Keratinocyte (primary cell): ENCODE measurements around the gene CHCHD6. TPM values are rescaled to one million over a fixed set of nuclear protein-coding genes. Genes with fewer than 3 reads are reported as not detected.
"Not testable (repeated sequence)": the region's sequence is repeated elsewhere in the genome, so short reads cannot be mapped to it uniquely, and the experiment has no call there.

Experiments
- DNase-seq: peaks from one replicate; pipeline ENCODE4 v3.0.0-alpha.2; 2011; ENCODE audit warnings: low read depth, missing footprints, low spot score
- FAIRE-seq: peaks from 2 replicates; lab custom pipeline; 2011; peaks lifted over from hg19 to GRCh38; lab: Jason Lieb, UNC
- H2AFZ ChIP-seq: 2 replicates; pipeline ENCODE4 v1.6.0; 2012; ENCODE audit warnings: low read length, control low read depth, inconsistent platforms; ENCODE audit not compliant: control insufficient read depth
- H3K27ac ChIP-seq: 2 replicates; pipeline ENCODE4 v1.5.1; 2011; ENCODE audit warnings: low read length; ENCODE audit not compliant: control insufficient read depth, insufficient read depth
- H3K27me3 ChIP-seq: 3 replicates; pipeline ENCODE4 v1.6.0; 2011; ENCODE audit warnings: low read length; ENCODE audit not compliant: control insufficient read depth, insufficient read depth; ENCODE audit errors: extremely low read depth
- H3K36me3 ChIP-seq, 2 experiments: 2 replicates in 1 of 2; 3 replicates in 1 of 2; pipeline ENCODE4 v1.5.1; 2011; ENCODE audit warnings: low read length in 2 of 2, mild to moderate bottlenecking in 1 of 2; ENCODE audit not compliant: control insufficient read depth in 2 of 2, insufficient read depth in 2 of 2; ENCODE audit errors: extremely low read depth in 1 of 2
- H3K4me1 ChIP-seq: 3 replicates; pipeline ENCODE4 v1.5.1; 2011; ENCODE audit warnings: low read length; ENCODE audit not compliant: control insufficient read depth, insufficient read depth; ENCODE audit errors: extremely low read depth
- H3K4me2 ChIP-seq: 3 replicates; pipeline ENCODE4 v1.6.0; 2011; ENCODE audit warnings: low read depth, low read length; ENCODE audit not compliant: control insufficient read depth, insufficient read depth; ENCODE audit errors: extremely low read depth
- H3K4me3 ChIP-seq, 3 experiments: fragments of 200-600 bp in 1 of 3; sonication (generic) in 1 of 3; 2 replicates in 2 of 3; 3 replicates in 1 of 3; pipeline ENCODE4 v1.5.1; 2011 to 2016; ENCODE audit warnings: low read length in 3 of 3, mild to moderate bottlenecking in 3 of 3, control low read depth in 2 of 3, inconsistent platforms in 1 of 3, low read depth in 1 of 3, mixed read lengths in 1 of 3, mixed run types in 1 of 3, moderate library complexity in 1 of 3; ENCODE audit not compliant: control insufficient read depth in 2 of 3, insufficient read depth in 2 of 3; ENCODE audit errors: extremely low read depth in 1 of 3
- H3K79me2 ChIP-seq: 2 replicates; pipeline ENCODE4 v1.6.0; 2012; ENCODE audit warnings: low read length; ENCODE audit not compliant: control insufficient read depth, insufficient read depth
- H3K9ac ChIP-seq: 3 replicates; pipeline ENCODE4 v1.6.0; 2011; ENCODE audit warnings: low read length; ENCODE audit not compliant: control insufficient read depth, insufficient read depth; ENCODE audit errors: extremely low read depth
- H3K9me1 ChIP-seq: 3 replicates; pipeline ENCODE4 v1.6.0; 2011; ENCODE audit warnings: low read length; ENCODE audit not compliant: control insufficient read depth, insufficient read depth; ENCODE audit errors: extremely low read depth
- H3K9me3 ChIP-seq: 2 replicates; pipeline ENCODE4 v1.5.1; 2012; ENCODE audit warnings: low read depth, low read length; ENCODE audit not compliant: control insufficient read depth
- H4K20me1 ChIP-seq: 3 replicates; pipeline ENCODE4 v1.6.0; 2011; ENCODE audit warnings: low read length; ENCODE audit not compliant: control insufficient read depth, insufficient read depth; ENCODE audit errors: extremely low read depth
- CTCF ChIP-seq, 3 experiments: IDR thresholded peaks in 1 of 3; conservative IDR thresholded peaks in 1 of 3; optimal IDR thresholded peaks in 1 of 3; 2 replicates in 2 of 3; 3 replicates in 1 of 3; pipeline versions ENCODE3 to v1.5.1; 2011; ENCODE audit warnings: low read length in 3 of 3, mild to moderate bottlenecking in 3 of 3, moderate library complexity in 2 of 3, control low read depth in 1 of 3, inconsistent platforms in 1 of 3; ENCODE audit not compliant: insufficient read depth in 2 of 3; ENCODE audit errors: extremely low read depth in 1 of 3
- EZH2 ChIP-seq: IDR thresholded peaks from one replicate; pipeline ENCODE4 v1.6.1; 2012; ENCODE audit warnings: inconsistent platforms, mild to moderate bottlenecking, low read length, moderate library complexity
- dilution Hi-C: fragments of 300-500 bp; cut with MboI; formaldehyde crosslinking; loops from one replicate; pipeline ENCODE4 v1.7.0; 2020; ENCODE audit warnings: low sequenced_read_pairs; ENCODE audit not compliant: extremely low pct_ligation_motif_present
- polyA plus RNA-seq, 5 experiments: library from polyadenylated mRNA; depleted of rRNA in 3 of 5; stranded (reverse) in 3 of 5; stranded (forward) in 1 of 5; unstranded in 1 of 5; fragments of >200 nt; gene quantifications; 1 replicate in 1 of 5; 2 replicates in 3 of 5; 3 replicates in 1 of 5; pipeline versions ENCODE4 v1.2.1 to v1.2.3, GENCODE V29; 2011 to 2012; ENCODE audit warnings: missing spikeins in 2 of 5, low read depth in 1 of 5, low replicate concordance in 1 of 5

The CHCHD6 gene
- polyA plus RNA-seq, 1 donor (not counting 4 experiments of a cell fraction or from before 2014, with no cell fraction given) = 21.7 TPM

GRCh38 chr3:126799099-126799498 lies 95.1 kb downstream of the CHCHD6 start:
- H3K4me3 ChIP-seq = no peak overlapping the region
- H3K4me2 ChIP-seq = no peak overlapping the region
- H3K79me2 ChIP-seq = no peaks in the 10 kb centered on the region
- peaks cover 5% of the 10 kb centered on the region for H3K4me1 ChIP-seq
- no peaks in the 10 kb centered on the region for H4K20me1 ChIP-seq
- H3K9me3 ChIP-seq = no peaks in the 10 kb centered on the region
- no peak for DNase-seq
- no peaks in the 10 kb centered on the region for H3K27me3 ChIP-seq
- no peak overlapping the region for H3K9ac ChIP-seq
- TF ChIP-seq EZH2 (no peak), CTCF (optimal IDR thresholded peaks at IDR 0.05 in 1 of 3, IDR thresholded peaks at IDR 0.05 in 1 of 3, conservative IDR thresholded peaks at IDR 0.05 in 1 of 3; ENCODE audit: extremely low read depth in 1 of 3, insufficient read depth in 2 of 3, low read length in 3 of 3) (no peak)
- peaks cover 3 to 5% of the 10 kb centered on the region in 2 experiments for H3K36me3 ChIP-seq
- peak; percentile 13 for FAIRE-seq
- dilution Hi-C loops = no loop called here
- H3K9me1 ChIP-seq = no peaks in the 10 kb centered on the region
- no peak overlapping the region for H3K27ac ChIP-seq
- H2AFZ ChIP-seq = no peak overlapping the region

GRCh38 chr3:126801312-126801711 lies 97.3 kb downstream of the CHCHD6 start:
- H3K36me3 ChIP-seq, dilution Hi-C loops, H4K20me1 ChIP-seq, H3K9me3 ChIP-seq, H3K27me3 ChIP-seq, H3K9me1 ChIP-seq, FAIRE-seq, DNase-seq, H3K9ac ChIP-seq, H2AFZ ChIP-seq, H3K79me2 ChIP-seq, H3K27ac ChIP-seq, H3K4me1 ChIP-seq, H3K4me3 ChIP-seq, H3K4me2 ChIP-seq: not testable (repeated sequence)

GRCh38 chr3:126807795-126808194 lies 103.8 kb downstream of the CHCHD6 start:
- TF ChIP-seq CTCF (optimal IDR thresholded peaks at IDR 0.05 in 1 of 3, IDR thresholded peaks at IDR 0.05 in 1 of 3, conservative IDR thresholded peaks at IDR 0.05 in 1 of 3; ENCODE audit: extremely low read depth in 1 of 3, insufficient read depth in 2 of 3, low read length in 3 of 3) (no peak), EZH2 (no peak)
- Histone ChIP-seq H4K20me1 (no peaks in the 10 kb centered on the region), H2AFZ (no peak overlapping the region), H3K9ac (no peak overlapping the region), H3K79me2 (no peaks in the 10 kb centered on the region), H3K9me1 (no peaks in the 10 kb centered on the region), H3K4me1 (no peaks in the 10 kb centered on the region), H3K4me3 (no peak overlapping the region), H3K36me3 (no peaks in the 10 kb centered on the region), H3K4me2 (no peak overlapping the region), H3K27me3 (no peaks in the 10 kb centered on the region), H3K9me3 (no peaks in the 10 kb centered on the region), H3K27ac (no peak overlapping the region)
- FAIRE-seq (no peak), DNase-seq (no peak)
- dilution Hi-C loops = no loop called here
